ENCODE results near the gene RAD51B.

RAD51B gene

GRCh38 chr14:68230202-68230949 lies 410.8 kb downstream of the RAD51B start:
- no peak for FAIRE-seq
- TF ChIP-seq, protein P1, sequence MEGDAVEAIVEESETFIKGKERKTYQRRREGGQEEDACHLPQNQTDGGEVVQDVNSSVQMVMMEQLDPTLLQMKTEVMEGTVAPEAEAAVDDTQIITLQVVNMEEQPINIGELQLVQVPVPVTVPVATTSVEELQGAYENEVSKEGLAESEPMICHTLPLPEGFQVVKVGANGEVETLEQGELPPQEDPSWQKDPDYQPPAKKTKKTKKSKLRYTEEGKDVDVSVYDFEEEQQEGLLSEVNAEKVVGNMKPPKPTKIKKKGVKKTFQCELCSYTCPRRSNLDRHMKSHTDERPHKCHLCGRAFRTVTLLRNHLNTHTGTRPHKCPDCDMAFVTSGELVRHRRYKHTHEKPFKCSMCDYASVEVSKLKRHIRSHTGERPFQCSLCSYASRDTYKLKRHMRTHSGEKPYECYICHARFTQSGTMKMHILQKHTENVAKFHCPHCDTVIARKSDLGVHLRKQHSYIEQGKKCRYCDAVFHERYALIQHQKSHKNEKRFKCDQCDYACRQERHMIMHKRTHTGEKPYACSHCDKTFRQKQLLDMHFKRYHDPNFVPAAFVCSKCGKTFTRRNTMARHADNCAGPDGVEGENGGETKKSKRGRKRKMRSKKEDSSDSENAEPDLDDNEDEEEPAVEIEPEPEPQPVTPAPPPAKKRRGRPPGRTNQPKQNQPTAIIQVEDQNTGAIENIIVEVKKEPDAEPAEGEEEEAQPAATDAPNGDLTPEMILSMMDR (IDR thresholded peaks at IDR 0.05; ENCODE audit: insufficient read depth, missing control alignments) = no peak
- no peak for DNase-seq (ENCODE audit: insufficient read length, low spot score)

GRCh38 chr14:68230950-68231717 lies 411.6 kb downstream of the RAD51B start:
- FAIRE-seq (no peak), DNase-seq (ENCODE audit: insufficient read length, low spot score) (no peak)
- TF ChIP-seq, protein P1 (IDR thresholded peaks at IDR 0.05; ENCODE audit: insufficient read depth, missing control alignments) = no peak

- FAIRE-seq (no peak), DNase-seq (ENCODE audit: insufficient read length, low spot score) (no peak)
- TF ChIP-seq, protein P1 (IDR thresholded peaks at IDR 0.05; ENCODE audit: insufficient read depth, missing control alignments) = no peak
Observed at GRCh38 chr14:68231898-68232297, 412.3 kb downstream of the RAD51B start.

DNA sequence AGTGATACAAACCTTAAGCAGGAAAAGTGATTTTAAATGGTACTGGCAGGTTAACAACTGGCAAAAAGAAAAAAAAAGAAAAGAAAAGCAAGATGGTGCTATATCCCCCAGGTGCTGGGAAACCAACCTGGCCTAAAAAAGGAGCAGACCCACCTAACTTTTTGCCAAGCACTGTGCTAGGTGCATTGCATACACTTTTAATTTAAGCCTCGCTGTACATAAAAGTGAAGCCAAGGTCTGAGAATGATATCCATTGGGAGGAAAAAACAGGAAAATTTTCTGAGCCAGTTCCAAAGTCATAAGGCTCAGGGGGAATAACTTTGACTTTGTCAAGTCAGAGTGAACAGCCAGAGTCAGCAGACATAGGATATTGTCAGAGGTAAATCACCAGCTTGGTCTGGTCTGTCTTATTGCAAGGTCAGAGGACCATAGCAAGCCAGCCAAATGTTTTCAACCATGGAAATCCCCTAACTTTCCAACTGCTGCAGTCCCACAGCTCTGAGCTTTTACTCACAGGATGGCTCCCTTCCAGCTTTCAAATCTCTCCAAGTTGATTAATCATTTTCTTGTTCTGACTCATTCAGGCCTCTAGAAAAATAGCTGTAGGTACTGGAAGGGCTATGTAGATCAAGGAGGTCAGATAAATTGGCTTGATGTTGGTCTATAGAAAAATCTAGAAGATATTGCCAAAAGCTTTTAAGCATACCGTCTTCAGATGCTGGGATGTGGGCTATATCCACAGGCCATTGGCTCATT lies 412.9 kb downstream of the RAD51B start:
- TF ChIP-seq, protein P1 (IDR thresholded peaks at IDR 0.05; ENCODE audit: insufficient read depth, missing control alignments) = no peak
- no peak for DNase-seq (ENCODE audit: insufficient read length, low spot score)
- no peak for FAIRE-seq

GRCh38 chr14:68233101-68233784 lies 413.7 kb downstream of the RAD51B start:
- FAIRE-seq (no peak), DNase-seq (ENCODE audit: insufficient read length, low spot score) (no peak)
- TF ChIP-seq, protein P1 (IDR thresholded peaks at IDR 0.05; ENCODE audit: insufficient read depth, missing control alignments) = no peak

- DNase-seq (ENCODE audit: insufficient read length, low spot score) = no peak
- TF ChIP-seq, protein P1 (IDR thresholded peaks at IDR 0.05; ENCODE audit: insufficient read depth, missing control alignments) = no peak
- FAIRE-seq = no peak
Observed at GRCh38 chr14:68234101-68234905, 414.7 kb downstream of the RAD51B start.
